Loucy (cell line): ENCODE data around the gene CTSC.

Experiments used
- EZH2phosphoT487 ChIP-seq: fragments of 200-600 bp; IDR thresholded peaks from 2 replicates; pipeline ENCODE4 v1.6.1; 2018; ENCODE audit warnings: antibody characterized with exemption, mild to moderate bottlenecking, moderate library complexity, borderline replicate concordance
- TF ChIP-seq, protein P1 (sequence below): fragments of 200-600 bp; sonication (generic); conservative IDR thresholded peaks from 2 replicates; pipeline ENCODE4 v1.5.1; 2014; ENCODE audit warnings: mild to moderate bottlenecking, antibody characterized with exemption, low read length

DNA sequence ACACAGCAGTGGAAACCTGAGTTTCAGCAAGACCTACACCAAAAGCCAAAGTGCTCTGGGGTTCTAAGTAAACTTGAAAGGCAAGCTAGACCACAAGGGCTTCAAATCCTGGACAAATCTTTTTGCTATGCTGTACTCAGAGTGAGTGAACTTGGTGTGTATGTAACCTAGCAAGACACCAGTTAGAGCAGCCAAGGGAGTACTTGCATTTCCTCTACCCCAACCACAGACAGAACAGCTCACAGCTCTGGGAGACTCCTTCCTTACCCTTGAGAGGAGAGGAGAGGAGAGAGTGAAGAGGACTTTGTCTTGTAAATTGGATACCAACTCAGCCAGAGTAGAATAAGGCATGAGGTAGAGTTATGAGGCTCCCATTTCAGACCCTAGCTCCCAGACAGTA is 71.4 kb downstream of the CTSC start:
- TF ChIP-seq, protein P1, sequence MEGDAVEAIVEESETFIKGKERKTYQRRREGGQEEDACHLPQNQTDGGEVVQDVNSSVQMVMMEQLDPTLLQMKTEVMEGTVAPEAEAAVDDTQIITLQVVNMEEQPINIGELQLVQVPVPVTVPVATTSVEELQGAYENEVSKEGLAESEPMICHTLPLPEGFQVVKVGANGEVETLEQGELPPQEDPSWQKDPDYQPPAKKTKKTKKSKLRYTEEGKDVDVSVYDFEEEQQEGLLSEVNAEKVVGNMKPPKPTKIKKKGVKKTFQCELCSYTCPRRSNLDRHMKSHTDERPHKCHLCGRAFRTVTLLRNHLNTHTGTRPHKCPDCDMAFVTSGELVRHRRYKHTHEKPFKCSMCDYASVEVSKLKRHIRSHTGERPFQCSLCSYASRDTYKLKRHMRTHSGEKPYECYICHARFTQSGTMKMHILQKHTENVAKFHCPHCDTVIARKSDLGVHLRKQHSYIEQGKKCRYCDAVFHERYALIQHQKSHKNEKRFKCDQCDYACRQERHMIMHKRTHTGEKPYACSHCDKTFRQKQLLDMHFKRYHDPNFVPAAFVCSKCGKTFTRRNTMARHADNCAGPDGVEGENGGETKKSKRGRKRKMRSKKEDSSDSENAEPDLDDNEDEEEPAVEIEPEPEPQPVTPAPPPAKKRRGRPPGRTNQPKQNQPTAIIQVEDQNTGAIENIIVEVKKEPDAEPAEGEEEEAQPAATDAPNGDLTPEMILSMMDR = no peak
- TF ChIP-seq EZH2phosphoT487 = no peak
